M059J (cell line): ENCODE results near the gene DENND2C. TPM values are rescaled to one million over a fixed set of nuclear protein-coding genes. Genes with fewer than 3 reads are reported as not detected.

Experiments
- DNase-seq: peaks from one replicate; pipeline ENCODE4 v3.0.0-alpha.2; 2012; ENCODE audit warnings: low read depth
- total RNA-seq: library from RNA; depleted of rRNA; stranded (reverse); fragments of >200 nt; shearing (Covaris generic); gene quantifications from 2 replicates; pipeline ENCODE4 v1.2.3, GENCODE V29; 2014; rRNA removed

Gene DENND2C
- total RNA-seq, 1 experiment from 2014 or later, result 0.84 TPM

DNA sequence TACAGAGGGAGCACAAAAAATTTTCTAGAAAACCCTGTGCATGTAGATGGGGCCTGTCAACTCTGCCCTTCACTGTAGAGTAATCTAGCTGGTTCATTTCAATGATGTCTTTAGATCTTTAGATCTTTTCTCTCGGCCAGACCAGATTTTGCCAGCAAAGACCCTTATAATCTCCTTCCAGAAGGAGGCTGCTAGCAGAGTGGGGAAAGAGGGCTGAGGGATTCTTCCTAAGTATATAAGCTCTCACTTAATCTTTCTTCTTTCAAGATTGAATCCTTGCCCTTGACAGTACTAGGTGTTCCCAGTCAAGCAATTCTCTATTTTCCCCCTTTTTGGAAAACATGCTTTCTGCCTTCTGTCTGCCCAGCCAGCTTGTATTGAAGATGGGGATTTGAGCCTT lies 122.8 kb downstream of the DENND2C start:
- no peak for DNase-seq

DNA sequence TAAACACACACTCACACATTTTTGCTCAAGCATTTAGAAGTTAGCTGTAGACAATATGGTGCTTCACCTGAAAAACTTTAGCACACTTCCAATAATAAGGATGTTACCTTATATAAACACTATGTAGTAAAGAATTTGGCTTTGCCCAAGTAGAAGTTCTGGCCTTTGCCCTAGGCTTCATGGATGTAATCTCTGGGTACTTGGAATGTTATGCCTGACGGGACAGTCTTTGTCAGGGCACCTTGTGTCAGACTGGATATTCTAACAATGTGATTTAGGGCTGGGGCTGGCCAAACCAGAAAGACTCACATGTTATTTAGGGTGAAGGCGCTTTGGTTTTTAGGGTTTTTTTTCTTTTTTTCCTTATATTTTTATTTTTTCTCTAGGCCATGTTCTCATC lies 124.1 kb downstream of the DENND2C start:
- no peak for DNase-seq

DNA sequence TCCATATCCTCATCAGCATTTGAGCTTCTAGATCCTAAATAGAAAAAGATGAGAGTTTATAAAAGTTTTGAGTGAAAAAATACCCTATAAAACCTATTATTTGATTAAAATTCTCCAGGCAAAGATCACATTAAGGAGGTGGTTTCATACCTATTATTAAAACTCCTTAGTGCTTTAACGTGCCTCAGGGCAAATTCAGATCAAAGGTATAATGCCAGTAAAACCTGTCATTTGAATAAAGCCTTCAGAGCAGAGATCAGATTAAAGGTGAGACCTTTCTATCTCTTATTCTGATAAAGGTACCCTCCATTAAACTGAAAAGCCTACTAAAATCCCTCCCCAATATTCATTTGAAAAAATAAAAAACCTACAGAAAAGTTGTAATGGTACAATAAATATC lies 124.5 kb downstream of the DENND2C start:
- no peak for DNase-seq

DNA sequence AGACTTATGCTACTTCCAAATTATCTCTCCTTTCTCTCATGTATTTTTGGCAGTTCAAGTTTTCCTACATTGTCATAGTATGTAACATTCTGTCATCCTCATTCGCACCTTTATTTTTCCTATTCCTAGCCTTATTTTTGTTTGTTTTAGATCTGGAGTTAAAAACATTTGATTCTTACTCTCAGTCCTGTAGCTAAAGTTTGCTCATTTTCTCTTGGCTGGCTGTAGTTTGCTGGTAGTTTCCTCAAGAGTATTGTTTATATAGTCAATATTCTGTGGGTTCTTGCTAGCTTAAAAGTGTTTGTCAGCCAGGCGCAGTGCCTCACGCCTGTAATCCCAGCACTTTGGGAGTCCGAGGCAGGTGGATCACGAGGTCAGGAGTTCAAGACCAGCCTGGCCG lies 129.0 kb downstream of the DENND2C start:
- DNase-seq, result no peak

DNA sequence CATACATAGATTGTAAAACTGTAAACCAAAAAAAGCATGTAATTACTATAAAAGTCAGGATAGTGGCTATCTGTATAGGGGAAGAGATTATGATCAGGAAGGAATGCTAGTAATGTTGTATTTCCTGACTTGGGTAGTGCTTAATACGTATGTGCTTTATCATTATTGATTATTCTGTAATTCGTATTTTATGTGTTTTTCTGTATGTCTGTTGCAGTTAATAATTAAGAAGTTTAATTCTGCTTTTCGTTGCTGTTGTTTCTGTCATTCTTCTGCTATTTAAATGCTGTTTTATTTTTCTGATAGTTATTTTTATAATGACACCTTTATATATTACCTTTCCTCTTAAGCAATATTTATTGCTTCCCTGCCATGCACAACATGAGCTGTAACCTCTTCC lies 129.6 kb downstream of the DENND2C start:
- DNase-seq, result no peak

DNA sequence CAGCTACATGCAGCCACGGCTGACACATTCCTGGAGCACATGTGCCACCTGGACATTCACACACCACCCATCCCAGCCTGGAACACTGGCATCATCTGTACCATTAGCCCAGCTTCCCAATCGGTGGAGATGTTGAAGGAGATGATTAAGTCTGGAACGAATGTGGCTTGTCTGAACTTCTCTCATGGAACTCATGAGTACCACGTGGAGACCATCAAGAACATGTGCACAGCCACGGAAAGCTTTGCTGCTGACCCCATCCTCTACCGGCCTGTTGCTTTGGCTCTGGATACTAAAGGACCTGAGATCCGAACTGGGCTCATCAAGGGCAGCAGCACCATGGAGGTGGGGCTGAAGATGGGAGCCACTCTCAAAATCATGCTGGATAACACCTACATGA lies 133.8 kb downstream of the DENND2C start:
- DNase-seq, result no peak

DNA sequence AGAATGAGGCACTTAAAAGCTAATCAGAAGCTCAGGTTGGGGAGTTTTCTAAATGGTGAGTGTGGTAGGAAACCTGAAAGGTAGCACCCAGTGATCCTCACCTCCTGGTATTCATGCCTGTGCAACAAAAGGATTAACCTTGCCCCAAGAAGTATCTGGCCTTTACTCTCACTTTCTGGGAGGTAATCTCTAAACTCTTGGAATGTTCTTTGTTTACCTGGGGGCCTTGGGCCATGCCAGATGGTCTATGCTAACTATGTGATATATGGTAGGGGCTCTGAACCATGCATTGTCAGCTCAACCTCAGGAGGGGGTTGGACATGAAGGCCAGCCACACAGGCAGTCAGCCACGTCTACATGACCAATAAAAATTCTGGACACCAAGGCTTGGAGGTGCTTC lies 134.4 kb downstream of the DENND2C start:
- DNase-seq, result no peak

Other genes with a start within 250 kb of the DENND2C start
- gene TRIM33, start 158.8 kb downstream of the DENND2C start, total RNA-seq, result 20.6 and 25.0 TPM in 2 replicates
- gene BCAS2, start 88.4 kb downstream of the DENND2C start, total RNA-seq, result 95.7 and 99.6 TPM in 2 replicates
- gene AMPD1, start 25.5 kb upstream of the DENND2C start, total RNA-seq, result not detected in 2 replicates
- 81.8 and 99.7 TPM in 2 replicates for gene NRAS, start 46.7 kb upstream of the DENND2C start, total RNA-seq
- gene CSDE1, start 87.9 kb upstream of the DENND2C start, total RNA-seq, result 322 and 732 TPM in 2 replicates
- 58.3 and 96.4 TPM in 2 replicates for gene SIKE1, start 110.6 kb upstream of the DENND2C start, total RNA-seq
- not detected in 2 replicates for gene SYCP1, start 184.8 kb upstream of the DENND2C start, total RNA-seq